Measurements from ENCODE around the gene ZNF124.
"Not testable (repeated sequence)": the region's sequence is repeated elsewhere in the genome, so short reads cannot be mapped to it uniquely, and the experiment has no call there.

Gene ZNF124

GRCh38 chr1:247171875-247172563, at the start of gene ZNF124:
ZNF124 (minus strand) TSS chr1:247172020; CDS start chr1:247171877, 143 bp downstream.
- not testable (repeated sequence) for DNase-seq

GRCh38 chr1:247220280-247220679, 48.5 kb upstream of the ZNF124 start:
- DNase-seq: not testable (repeated sequence)

- no peak for DNase-seq
Measured at GRCh38 chr1:247218121-247218651, 46.4 kb upstream of the ZNF124 start.

GRCh38 chr1:247216261-247216660, 44.4 kb upstream of the ZNF124 start:
- no peak for DNase-seq

- DNase-seq: no peak
Measured at GRCh38 chr1:247212627-247213617, 41.1 kb upstream of the ZNF124 start.

- DNase-seq: no peak
Measured at GRCh38 chr1:247212012-247212411, 40.2 kb upstream of the ZNF124 start.

GRCh38 chr1:247211339-247211738, 39.5 kb upstream of the ZNF124 start:
- DNase-seq: no peak

GRCh38 chr1:247210376-247211117, 38.7 kb upstream of the ZNF124 start:
- DNase-seq: peak; percentile 100

GRCh38 chr1:247210062-247210375, 38.2 kb upstream of the ZNF124 start:
- DNase-seq: no peak

GRCh38 chr1:247209396-247209795, 37.6 kb upstream of the ZNF124 start:
- no peak for DNase-seq

GRCh38 chr1:247204177-247204647, 32.4 kb upstream of the ZNF124 start:
- DNase-seq: no peak

GRCh38 chr1:247198781-247199180, 27.0 kb upstream of the ZNF124 start:
- no peak for DNase-seq

- DNase-seq: no peak
Measured at GRCh38 chr1:247193958-247194357, 22.1 kb upstream of the ZNF124 start.

GRCh38 chr1:247189981-247190798, 18.4 kb upstream of the ZNF124 start:
- no peak for DNase-seq

GRCh38 chr1:247185667-247186066, 13.8 kb upstream of the ZNF124 start:
- no peak for DNase-seq

- DNase-seq: no peak
Measured at GRCh38 chr1:247184254-247184653, 12.4 kb upstream of the ZNF124 start.

GRCh38 chr1:247182994-247183393, 11.2 kb upstream of the ZNF124 start:
- DNase-seq: no peak

- DNase-seq: no peak
Measured at GRCh38 chr1:247180581-247180980, 8.8 kb upstream of the ZNF124 start.

- no peak for DNase-seq
Measured at GRCh38 chr1:247177755-247178154, 5.9 kb upstream of the ZNF124 start.

GRCh38 chr1:247175458-247175857, 3.6 kb upstream of the ZNF124 start:
- DNase-seq: no peak

GRCh38 chr1:247173431-247173830, 1.6 kb upstream of the ZNF124 start:
- no peak for DNase-seq

- no peak for DNase-seq
Measured at GRCh38 chr1:247172996-247173395, 1.2 kb upstream of the ZNF124 start.

Measured in NCI-H1048 (cell line).